ENCODE results near the gene SP140.
"Not testable (repeated sequence)": the region's sequence is repeated elsewhere in the genome, so short reads cannot be mapped to it uniquely, and the experiment has no call there.

SP140 gene

GRCh38 chr2:230226051-230226551, 565 bp downstream of the SP140 start:
- DNase-seq (ENCODE audit: low read depth in 2 of 2), result no peak

DNA sequence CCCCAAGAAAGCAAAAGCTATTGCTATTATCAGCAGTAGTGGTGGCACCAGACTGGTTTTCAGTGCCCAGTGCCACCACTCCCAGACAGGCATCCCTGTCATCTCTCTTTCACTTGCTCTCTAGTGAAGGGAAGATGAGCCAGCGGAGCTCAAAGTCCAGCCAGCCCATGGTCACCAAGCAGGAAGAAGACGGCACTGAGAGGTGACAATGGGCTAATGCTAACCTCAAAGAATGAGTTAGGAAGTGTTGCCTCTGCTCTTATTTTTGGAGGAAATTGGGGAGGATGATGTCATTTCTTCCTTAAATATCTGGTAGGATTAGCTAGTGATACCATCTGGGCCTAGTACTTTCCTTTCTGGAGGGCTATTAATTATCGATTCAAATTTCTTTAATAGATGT, 1.7 kb downstream of the SP140 start:
- DNase-seq (ENCODE audit: low read depth in 2 of 2), result no peak

GRCh38 chr2:230230087-230230486, 4.6 kb downstream of the SP140 start:
- no peak for DNase-seq (ENCODE audit: low read depth in 2 of 2)

DNA sequence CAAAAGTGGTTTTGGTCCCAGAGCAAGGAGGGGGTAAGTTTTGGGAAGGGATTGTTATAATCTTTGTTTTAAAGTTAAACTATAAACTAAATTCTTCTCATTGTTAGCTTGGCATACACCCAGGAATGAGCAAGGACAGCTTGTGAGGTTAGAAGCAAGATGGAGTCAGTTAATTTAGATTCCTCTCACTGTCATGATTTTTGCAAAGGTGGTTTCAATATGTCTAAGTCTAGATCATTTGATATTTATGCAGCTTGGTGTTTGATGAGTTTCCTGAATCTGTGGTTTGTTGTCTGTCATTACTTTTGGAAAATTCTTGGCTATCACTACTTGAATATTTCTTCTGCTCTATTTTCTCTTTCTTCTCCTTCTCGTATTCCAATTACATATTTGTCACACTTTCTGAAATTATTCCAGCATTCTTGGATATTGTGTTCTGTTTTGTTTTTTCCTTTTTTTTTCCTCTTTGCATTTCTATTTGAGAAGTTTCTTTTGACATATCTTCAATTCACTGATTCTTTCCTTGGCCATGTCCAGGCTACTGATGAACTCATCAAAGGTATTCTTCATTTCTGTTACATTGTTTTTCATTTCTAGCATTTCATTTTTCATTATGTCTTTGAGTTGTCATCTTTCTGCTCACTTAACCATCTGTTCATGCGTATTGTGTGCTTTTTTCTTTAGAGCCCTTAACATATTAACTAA, 5.1 kb downstream of the SP140 start:
- DNase-seq (ENCODE audit: low read depth in 2 of 2), result no peak

- DNase-seq (ENCODE audit: low read depth in 2 of 2), result no peak
Observed at GRCh38 chr2:230231251-230231650, 5.7 kb downstream of the SP140 start.

GRCh38 chr2:230234122-230234722, 8.7 kb downstream of the SP140 start:
- DNase-seq (ENCODE audit: low read depth in 2 of 2), result no peak

DNA sequence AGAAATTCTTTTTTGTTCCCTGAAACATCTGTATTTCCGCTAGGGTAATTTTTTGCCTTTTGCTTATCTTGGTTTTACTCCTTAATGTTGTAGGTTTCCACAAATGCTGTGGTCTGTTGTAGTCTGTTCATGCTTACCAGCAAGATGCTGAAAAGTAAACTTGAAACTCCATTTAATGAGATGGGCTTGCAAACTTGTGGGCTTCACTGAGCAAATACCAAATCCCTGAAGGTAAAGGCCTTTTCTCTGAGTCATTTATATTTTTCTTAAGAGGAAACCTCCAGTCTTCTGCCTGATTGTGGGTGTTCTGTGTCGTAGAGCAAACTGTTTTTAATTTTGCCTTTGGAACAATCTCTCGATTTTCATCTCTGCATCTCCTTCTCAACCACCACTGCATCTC, 9.3 kb downstream of the SP140 start:
- DNase-seq (ENCODE audit: low read depth in 2 of 2), result no peak

- DNase-seq (ENCODE audit: low read depth in 2 of 2), result no peak
Observed at GRCh38 chr2:230244211-230244610, 18.7 kb downstream of the SP140 start.

DNA sequence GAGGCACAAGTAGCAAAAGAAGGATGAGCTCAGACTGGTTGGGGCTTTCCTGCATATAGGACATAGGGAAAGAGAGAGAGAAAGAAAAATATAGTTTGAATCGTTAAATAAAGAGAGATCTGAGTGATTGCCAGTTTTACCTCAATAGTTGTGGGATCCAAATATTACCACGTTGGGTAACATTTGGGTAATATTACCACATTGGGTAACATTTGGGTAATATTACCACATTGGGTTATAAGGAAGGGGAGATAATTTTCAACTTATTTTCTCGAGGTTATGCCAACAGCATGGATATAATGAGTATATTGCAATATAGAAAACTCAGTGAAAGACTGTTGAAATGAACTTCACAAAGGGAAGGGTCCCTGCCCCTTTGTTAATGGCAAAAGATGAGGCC, 20.7 kb downstream of the SP140 start:
- DNase-seq (ENCODE audit: low read depth in 2 of 2), result no peak

DNA sequence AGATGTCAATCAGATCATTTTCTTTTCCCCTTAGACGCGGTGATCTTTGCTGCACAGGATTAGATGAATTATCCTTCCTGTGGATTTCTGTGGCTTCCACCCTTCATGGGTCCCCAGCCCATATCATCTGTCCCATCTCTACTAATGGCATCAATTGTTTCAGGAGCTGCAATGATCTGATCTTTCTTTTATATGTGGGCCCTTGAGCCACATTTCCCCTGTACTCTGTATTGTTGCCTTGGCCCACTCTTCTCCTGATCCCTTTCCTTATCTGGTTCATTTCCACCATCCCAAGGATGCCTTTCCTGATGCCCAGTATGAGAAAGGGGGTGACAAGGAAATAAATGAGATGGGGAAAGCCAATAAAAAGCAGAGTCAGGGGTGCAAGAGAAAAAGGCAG, 24.7 kb downstream of the SP140 start:
- DNase-seq (ENCODE audit: low read depth in 2 of 2), result no peak

DNA sequence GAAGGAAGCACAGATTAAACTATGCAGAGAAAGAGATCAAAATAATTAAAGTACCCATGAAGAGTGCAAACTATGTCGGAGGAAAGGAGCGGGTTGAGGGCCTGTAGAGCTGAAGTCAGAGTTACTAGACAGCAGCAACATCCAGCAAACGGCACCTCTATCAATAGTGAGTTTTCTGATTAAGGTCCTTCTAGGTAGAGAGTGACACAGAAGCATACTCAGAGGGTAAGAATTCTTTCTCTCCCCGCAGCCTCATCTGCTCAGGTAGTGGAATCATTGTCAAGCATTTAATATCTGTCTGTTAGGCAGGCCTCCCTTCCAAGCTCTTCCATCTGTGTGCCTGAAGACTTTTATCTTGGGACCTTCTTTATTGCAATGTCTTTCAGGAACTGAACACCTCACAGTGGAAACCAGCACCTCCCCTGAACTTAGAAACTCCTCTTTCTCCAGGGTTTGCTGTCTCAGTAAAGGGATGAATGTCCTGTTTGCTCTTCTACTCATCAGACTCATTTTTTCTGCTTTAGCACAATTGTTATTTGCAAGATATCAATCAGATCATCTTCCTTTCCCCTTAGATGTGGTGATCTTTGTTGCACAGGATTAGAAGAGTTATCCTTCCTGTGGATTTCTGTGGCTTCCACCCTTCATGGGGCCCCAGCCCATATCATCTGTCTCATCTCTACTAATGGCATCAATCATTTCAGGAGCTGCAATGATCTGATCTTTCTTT, 28.8 kb downstream of the SP140 start:
- DNase-seq (ENCODE audit: low read depth in 2 of 2), result no peak

GRCh38 chr2:230256733-230257332, 31.3 kb downstream of the SP140 start:
- DNase-seq (ENCODE audit: low read depth in 2 of 2), result no peak

DNA sequence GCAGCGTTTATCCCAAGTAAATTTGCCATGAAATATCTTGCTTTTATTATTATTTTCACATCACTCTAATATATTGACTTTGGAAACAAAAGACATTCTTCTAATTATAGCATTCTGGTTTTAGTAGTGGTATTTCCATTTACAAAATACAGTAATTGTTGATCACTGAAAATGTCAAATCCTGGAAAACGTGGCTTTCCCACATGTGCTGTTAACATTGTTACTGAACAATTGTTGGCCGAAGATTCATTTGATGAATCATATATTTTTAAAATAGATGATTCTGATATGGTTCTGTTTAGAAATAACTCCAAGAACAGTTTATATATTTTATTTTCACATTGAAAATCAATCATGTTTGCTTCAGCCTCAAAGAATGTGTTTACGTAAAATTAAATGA, 32.9 kb downstream of the SP140 start:
- DNase-seq (ENCODE audit: low read depth in 2 of 2), result no peak

DNA sequence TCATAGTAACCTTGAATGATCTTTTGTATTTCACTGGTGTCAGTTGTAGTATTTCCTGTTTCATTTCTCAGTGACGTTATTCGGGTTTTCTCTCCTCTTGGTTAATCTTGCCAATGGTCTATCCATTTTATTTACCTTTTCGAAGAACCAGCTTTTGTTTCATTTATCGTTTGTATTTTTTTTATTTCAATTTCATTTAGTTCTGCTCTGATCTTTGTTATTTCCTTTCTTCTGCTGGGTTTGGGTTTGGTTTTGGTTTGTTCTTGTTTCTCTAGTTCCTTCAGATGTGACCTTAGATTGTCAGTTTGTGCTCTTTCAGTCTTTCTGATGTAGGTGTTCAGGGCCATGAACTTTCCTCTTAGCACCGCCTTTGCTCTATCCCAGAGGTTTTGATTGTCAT, 36.7 kb downstream of the SP140 start:
- no peak for DNase-seq (ENCODE audit: low read depth in 2 of 2)

GRCh38 chr2:230264945-230265344, 39.4 kb downstream of the SP140 start:
- DNase-seq (ENCODE audit: low read depth in 2 of 2), result not testable (repeated sequence)

DNA sequence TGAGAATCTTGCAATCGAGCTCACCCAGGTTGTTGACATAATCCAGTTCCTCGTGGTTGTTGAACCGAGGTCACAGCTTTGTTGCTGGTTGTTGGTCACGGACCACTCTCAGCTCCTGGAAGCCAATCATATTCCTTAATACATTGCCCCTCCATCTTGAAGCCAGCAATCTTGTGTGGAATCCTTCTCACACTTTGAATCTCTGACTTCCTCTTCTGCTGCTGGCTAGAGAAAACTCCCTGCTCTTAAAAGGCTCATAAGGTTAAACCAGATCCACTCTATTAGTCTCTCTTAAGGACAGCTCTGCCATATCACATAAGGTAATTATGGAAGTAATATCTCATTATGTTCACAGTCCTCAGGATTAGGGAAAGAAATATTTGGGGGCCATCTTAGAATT, 41.1 kb downstream of the SP140 start:
- no peak for DNase-seq (ENCODE audit: low read depth in 2 of 2)

- DNase-seq (ENCODE audit: low read depth in 2 of 2), result no peak
Observed at GRCh38 chr2:230267059-230267458, 41.5 kb downstream of the SP140 start.

DNA sequence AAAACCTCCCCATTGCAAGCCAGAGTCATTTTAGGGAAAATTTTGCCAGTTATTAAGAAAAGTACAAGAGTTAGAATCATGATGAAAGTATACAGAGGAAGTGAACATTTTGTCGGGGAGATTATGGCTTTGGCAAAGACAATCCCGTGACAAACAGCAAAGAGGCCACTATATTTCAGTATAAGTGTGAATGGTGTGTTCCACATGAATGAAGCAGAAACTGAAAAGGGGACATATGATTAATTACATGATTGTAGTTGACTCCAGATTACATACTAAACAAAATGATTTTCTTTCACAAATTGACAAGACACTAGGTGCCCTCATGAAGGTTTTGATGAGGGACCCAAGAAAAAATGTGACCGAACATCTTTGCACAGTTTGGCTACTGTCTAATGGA, 42.0 kb downstream of the SP140 start:
- no peak for DNase-seq (ENCODE audit: low read depth in 2 of 2)

DNA sequence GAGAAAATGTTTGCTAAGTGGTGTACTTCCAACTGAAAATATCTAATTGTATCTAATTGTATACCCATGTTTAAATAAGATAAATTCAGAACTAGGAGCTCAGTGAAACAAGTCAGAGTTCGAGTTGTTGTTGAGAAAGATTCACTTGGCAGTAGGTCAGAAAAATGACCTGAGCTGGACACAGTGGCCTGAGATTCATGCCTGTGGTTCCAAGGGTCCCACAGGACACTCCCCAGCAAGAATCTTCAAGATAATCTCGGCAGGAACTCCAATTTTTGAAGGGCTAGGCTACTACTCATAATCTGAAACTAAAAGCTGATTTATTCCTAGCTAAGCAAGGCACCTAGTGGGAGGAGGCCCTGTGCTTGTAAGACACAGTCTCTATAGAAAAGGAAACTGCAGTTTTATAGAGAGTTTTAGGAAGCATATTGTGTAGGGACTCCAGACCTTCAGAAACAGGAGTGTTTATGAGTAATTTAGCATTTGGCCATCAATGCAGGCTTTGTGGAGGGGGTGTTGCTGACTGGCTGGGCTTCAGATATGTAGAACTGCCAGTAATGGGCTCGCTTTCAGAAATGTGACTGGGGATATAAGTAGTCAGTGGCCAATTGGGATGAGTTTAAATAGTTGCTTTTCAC, 43.2 kb downstream of the SP140 start:
- no peak for DNase-seq (ENCODE audit: low read depth in 2 of 2)

GRCh38 chr2:230269715-230270114, 44.2 kb downstream of the SP140 start:
- no peak for DNase-seq (ENCODE audit: low read depth in 2 of 2)

DNA sequence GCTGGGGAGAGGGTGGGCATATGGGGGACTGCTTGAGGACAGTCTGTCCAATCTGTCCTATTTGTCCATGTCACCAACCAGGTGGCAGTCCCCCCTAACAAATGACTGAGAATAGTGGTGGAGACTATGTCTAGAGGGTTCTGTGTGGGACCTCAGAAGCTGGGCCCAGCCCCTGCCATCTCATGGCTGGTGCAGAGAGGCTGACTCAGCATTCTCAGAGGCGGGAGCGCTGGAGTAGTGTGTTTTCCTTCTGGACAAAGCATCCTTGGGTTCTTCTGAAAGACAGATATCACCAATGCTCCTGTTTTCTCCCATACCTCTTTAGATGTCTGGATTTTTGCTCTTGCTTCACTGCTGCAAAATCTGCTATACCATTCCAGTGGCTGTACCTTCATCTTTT, 57.4 kb downstream of the SP140 start:
- DNase-seq (ENCODE audit: low read depth in 2 of 2), result no peak

GRCh38 chr2:230286048-230286447, 60.5 kb downstream of the SP140 start:
- DNase-seq (ENCODE audit: low read depth in 2 of 2), result no peak
